ENCODE measurements around the gene COX5B.

- TF ChIP-seq EZH2 (IDR thresholded peaks at IDR 0.05) (no peak), POLR2AphosphoS5 (IDR thresholded peaks at IDR 0.05; ENCODE audit: borderline replicate concordance, low read depth, low read length) (no peak), FOXP2 (optimal IDR thresholded peaks at IDR 0.05; ENCODE audit: control extremely low read depth, extremely low read length, insufficient read depth) (no peak)
Measured at GRCh38 chr2:97659256-97660043, 13.6 kb downstream of the COX5B start.
